ENCODE data around the gene ZNF506.
"Not testable (repeated sequence)": the region's sequence is repeated elsewhere in the genome, so short reads cannot be mapped to it uniquely, and the experiment has no call there.

ZNF506 gene

DNA sequence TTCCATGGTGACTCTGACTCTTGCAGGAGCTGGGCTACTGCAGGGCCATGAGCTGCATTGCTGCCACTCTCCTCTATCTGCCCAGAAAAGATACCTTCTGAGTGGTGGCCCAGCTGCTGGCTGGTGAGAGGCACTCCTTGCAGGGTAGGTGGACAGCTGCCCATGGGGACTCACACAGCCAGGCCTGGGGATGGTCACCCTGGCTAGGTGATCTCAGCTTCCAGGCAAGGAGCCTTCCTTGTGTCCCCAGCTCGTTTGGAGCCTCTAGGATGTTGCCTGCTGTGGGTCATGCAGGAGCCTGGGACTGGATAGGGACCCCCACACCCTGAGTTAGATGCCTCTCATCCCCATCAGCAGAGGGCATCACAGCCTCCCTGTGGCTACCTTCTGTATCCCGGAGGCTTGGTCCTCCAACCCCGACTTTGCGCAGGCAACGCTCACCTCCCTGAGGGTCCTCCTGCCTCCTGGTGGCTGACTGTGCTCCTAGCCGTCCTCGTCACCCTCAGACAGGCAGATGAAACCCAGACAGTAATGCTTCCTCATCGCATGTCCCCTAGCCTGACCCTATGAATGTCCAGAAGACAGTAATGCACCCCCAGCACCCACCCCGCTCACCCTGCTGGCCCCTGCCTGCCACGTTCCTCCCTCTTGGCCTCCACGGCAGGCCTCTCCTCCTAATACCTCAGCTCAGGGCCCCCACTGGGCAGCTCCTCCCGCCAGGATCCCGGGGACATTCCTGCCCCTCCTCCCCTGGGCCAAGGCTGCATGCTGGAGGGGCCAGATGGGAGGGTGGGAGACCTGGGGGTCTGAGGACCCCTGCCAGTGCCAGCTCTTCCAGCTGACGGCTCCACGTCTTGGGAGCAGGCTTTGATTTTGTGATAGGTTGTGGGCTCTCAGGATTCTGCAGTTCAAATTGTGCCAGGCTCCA lies 75.0 kb downstream of the ZNF506 start:
- no peak for DNase-seq
- no peak overlapping the region for H3K4me3 ChIP-seq (ENCODE audit: insufficient read depth, low read depth, low read length, poor library complexity, severe bottlenecking)
- H3K36me3 ChIP-seq (ENCODE audit: control insufficient read depth, insufficient read depth, low read length): no peaks in the 10 kb centered on the region
- no peaks in the 10 kb centered on the region for H3K9me3 ChIP-seq (ENCODE audit: control insufficient read depth, low read length)
- H3K4me1 ChIP-seq (ENCODE audit: control insufficient read depth, insufficient read depth, low read length, poor library complexity, severe bottlenecking): no peaks in the 10 kb centered on the region
- H3K27ac ChIP-seq (ENCODE audit: insufficient read depth, low read length, poor library complexity, severe bottlenecking): no peak overlapping the region
- H3K27me3 ChIP-seq (replicated peaks; ENCODE audit: control insufficient read depth, insufficient read depth, low read length, poor library complexity, severe bottlenecking): no peaks in the 10 kb centered on the region

DNA sequence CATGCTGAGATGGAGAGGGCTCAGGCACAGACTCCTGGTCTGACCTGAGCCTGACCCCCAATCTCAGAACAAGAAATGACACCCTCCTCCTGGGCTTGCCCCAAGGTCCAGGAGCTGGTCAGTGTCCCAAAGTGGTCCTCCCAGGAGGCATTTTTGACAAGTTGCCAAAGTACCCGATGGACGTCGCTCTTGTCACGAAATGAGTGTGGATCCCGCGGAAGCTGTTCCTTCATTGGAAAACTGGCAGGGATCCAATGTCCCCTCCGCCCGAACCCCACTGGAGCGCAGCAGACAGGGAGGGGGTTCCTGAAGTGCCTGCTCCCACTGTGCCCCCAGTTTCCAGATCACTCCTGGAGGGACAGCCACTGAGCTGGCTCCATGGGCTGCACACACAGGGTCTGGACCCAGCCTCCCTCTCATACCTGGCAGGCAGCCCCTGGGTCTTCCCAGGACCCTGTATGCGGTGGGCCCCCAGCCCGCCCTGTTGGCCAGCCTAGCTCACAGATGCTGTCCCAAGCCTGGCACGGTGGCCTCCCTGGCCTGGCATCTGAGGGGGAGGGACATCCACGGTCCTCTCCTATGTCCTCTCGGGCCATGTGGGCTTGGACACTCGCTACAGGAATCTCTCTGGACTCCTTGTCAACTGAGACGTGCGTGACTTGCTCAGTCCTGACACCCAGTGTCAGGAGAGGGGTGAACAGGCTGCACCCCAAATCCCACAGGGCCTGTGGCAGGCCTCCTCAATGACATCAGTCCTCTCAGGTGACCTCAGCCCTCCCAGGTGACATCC lies 75.9 kb downstream of the ZNF506 start:
- Histone ChIP-seq H3K27ac (ENCODE audit: insufficient read depth, low read length, poor library complexity, severe bottlenecking) (no peak overlapping the region), H3K4me1 (ENCODE audit: control insufficient read depth, insufficient read depth, low read length, poor library complexity, severe bottlenecking) (no peaks in the 10 kb centered on the region), H3K9me3 (ENCODE audit: control insufficient read depth, low read length) (no peaks in the 10 kb centered on the region), H3K27me3 (replicated peaks; ENCODE audit: control insufficient read depth, insufficient read depth, low read length, poor library complexity, severe bottlenecking) (no peaks in the 10 kb centered on the region), H3K36me3 (ENCODE audit: control insufficient read depth, insufficient read depth, low read length) (no peaks in the 10 kb centered on the region), H3K4me3 (ENCODE audit: insufficient read depth, low read depth, low read length, poor library complexity, severe bottlenecking) (no peak overlapping the region)
- DNase-seq: no peak

DNA sequence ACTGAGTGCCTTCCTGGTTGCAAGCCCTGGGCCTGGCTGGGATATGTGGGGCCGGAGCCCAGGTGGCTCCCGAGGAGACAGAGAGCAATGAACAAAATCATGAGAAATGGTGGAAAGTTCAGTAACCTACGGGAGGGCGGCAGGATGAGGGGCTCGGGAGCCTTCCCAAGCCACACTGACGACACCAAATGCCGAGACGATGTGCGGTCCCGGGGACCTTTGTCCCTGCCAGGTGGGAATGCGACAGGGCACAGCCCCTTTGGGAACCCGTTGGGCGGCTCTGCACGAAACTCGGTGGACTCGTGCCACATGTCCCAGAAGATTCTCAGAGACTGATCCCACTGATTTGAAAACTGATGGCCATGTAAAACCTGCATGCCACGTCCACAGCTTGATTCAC lies 76.9 kb downstream of the ZNF506 start:
- no peaks in the 10 kb centered on the region for H3K9me3 ChIP-seq (ENCODE audit: control insufficient read depth, low read length)
- no peak overlapping the region for H3K27ac ChIP-seq (ENCODE audit: insufficient read depth, low read length, poor library complexity, severe bottlenecking)
- H3K4me1 ChIP-seq (ENCODE audit: control insufficient read depth, insufficient read depth, low read length, poor library complexity, severe bottlenecking): no peaks in the 10 kb centered on the region
- H3K36me3 ChIP-seq (ENCODE audit: control insufficient read depth, insufficient read depth, low read length): no peaks in the 10 kb centered on the region
- no peak overlapping the region for H3K4me3 ChIP-seq (ENCODE audit: insufficient read depth, low read depth, low read length, poor library complexity, severe bottlenecking)
- no peaks in the 10 kb centered on the region for H3K27me3 ChIP-seq (replicated peaks; ENCODE audit: control insufficient read depth, insufficient read depth, low read length, poor library complexity, severe bottlenecking)
- no peak for DNase-seq

- H3K36me3 ChIP-seq (ENCODE audit: control insufficient read depth, insufficient read depth, low read length); DNase-seq; H3K4me1 ChIP-seq (ENCODE audit: control insufficient read depth, insufficient read depth, low read length, poor library complexity, severe bottlenecking); H3K27ac ChIP-seq (ENCODE audit: insufficient read depth, low read length, poor library complexity, severe bottlenecking); H3K27me3 ChIP-seq (replicated peaks; ENCODE audit: control insufficient read depth, insufficient read depth, low read length, poor library complexity, severe bottlenecking); H3K9me3 ChIP-seq (ENCODE audit: control insufficient read depth, low read length); H3K4me3 ChIP-seq (ENCODE audit: insufficient read depth, low read depth, low read length, poor library complexity, severe bottlenecking): not testable (repeated sequence)
These were observed 77.6 kb downstream of the ZNF506 start for GRCh38 chr19:19743921-19744320.

- Histone ChIP-seq H3K4me3 (ENCODE audit: insufficient read depth, low read depth, low read length, poor library complexity, severe bottlenecking) (no peak overlapping the region), H3K27ac (ENCODE audit: insufficient read depth, low read length, poor library complexity, severe bottlenecking) (no peak overlapping the region), H3K27me3 (replicated peaks; ENCODE audit: control insufficient read depth, insufficient read depth, low read length, poor library complexity, severe bottlenecking) (no peaks in the 10 kb centered on the region), H3K36me3 (ENCODE audit: control insufficient read depth, insufficient read depth, low read length) (no peaks in the 10 kb centered on the region), H3K4me1 (ENCODE audit: control insufficient read depth, insufficient read depth, low read length, poor library complexity, severe bottlenecking) (no peaks in the 10 kb centered on the region), H3K9me3 (ENCODE audit: control insufficient read depth, low read length) (no peaks in the 10 kb centered on the region)
- no peak for DNase-seq
These were observed 78.4 kb downstream of the ZNF506 start for GRCh38 chr19:19743176-19743575.

DNA sequence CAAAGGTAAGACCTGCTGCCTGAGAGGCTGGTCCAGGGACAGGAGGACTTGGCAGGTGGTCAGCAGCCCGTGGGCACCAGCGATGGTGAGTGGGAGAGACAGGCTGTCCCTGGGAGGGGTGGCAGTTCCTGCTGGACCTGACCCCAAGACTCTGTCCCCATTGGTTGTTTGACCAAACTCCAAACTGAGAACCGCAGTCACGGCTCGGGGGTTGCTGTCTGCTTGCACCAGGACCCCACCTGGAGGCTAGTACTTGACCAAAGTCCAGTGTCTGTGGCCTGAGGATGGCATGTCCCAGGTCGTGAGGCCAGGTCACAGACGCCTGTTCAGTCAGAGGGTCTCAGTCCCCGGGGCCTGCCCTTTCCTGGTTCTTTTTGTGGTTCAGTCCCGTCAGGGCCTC lies 78.8 kb downstream of the ZNF506 start:
- no peaks in the 10 kb centered on the region for H3K27me3 ChIP-seq (replicated peaks; ENCODE audit: control insufficient read depth, insufficient read depth, low read length, poor library complexity, severe bottlenecking)
- H3K36me3 ChIP-seq (ENCODE audit: control insufficient read depth, insufficient read depth, low read length): no peaks in the 10 kb centered on the region
- DNase-seq: no peak
- H3K4me3 ChIP-seq (ENCODE audit: insufficient read depth, low read depth, low read length, poor library complexity, severe bottlenecking): no peak overlapping the region
- no peaks in the 10 kb centered on the region for H3K9me3 ChIP-seq (ENCODE audit: control insufficient read depth, low read length)
- no peak overlapping the region for H3K27ac ChIP-seq (ENCODE audit: insufficient read depth, low read length, poor library complexity, severe bottlenecking)
- no peaks in the 10 kb centered on the region for H3K4me1 ChIP-seq (ENCODE audit: control insufficient read depth, insufficient read depth, low read length, poor library complexity, severe bottlenecking)
